Loucy (cell line): ENCODE measurements around the gene WASF2.
"Not testable (repeated sequence)": the region's sequence is repeated elsewhere in the genome, so short reads cannot be mapped to it uniquely, and the experiment has no call there.

ENCODE experiments used
- H2AFZ ChIP-seq: fragments of 200-600 bp; sonication (generic); 2 replicates; pipeline ENCODE4 v1.6.0; 2016; ENCODE audit warnings: antibody characterized with exemption, mild to moderate bottlenecking, low read length, moderate library complexity
- H3F3A ChIP-seq: fragments of 200-600 bp; 2 replicates; pipeline ENCODE4 v1.6.0; 2016; ENCODE audit warnings: antibody characterized with exemption, low read depth, mild to moderate bottlenecking
- H3K27me3 ChIP-seq: fragments of 200-600 bp; sonication (generic); 2 replicates; pipeline ENCODE4 v1.6.1; 2014; ENCODE audit warnings: low read length, mild to moderate bottlenecking; ENCODE audit not compliant: insufficient read depth, poor library complexity, severe bottlenecking
- H3K36me3 ChIP-seq: fragments of 200-600 bp; sonication (generic); 2 replicates; pipeline ENCODE4 v1.6.1; 2016; ENCODE audit warnings: low read length; ENCODE audit not compliant: insufficient read depth
- H3K4me1 ChIP-seq: fragments of 200-600 bp; sonication (generic); 2 replicates; pipeline ENCODE4 v1.5.1; 2014; ENCODE audit warnings: low read length, mild to moderate bottlenecking; ENCODE audit not compliant: insufficient read depth, poor library complexity, severe bottlenecking
- H3K4me2 ChIP-seq: fragments of 200-600 bp; sonication (generic); 2 replicates; pipeline ENCODE4 v1.6.0; 2014; ENCODE audit warnings: antibody characterized with exemption, low read length, low read depth, mild to moderate bottlenecking; ENCODE audit not compliant: poor library complexity, severe bottlenecking
- H3K4me3 ChIP-seq: fragments of 200-600 bp; sonication (generic); 2 replicates; pipeline ENCODE4 v1.5.1; 2014; ENCODE audit warnings: low read length, mild to moderate bottlenecking, mixed read lengths; ENCODE audit not compliant: poor library complexity, severe bottlenecking
- H3K79me2 ChIP-seq: fragments of 200-600 bp; sonication (generic); 2 replicates; pipeline ENCODE4 v1.6.1; 2014; ENCODE audit warnings: low read length; ENCODE audit not compliant: insufficient read depth
- H3K9ac ChIP-seq: fragments of 200-600 bp; sonication (generic); 2 replicates; pipeline ENCODE4 v1.6.0; 2014; ENCODE audit warnings: mild to moderate bottlenecking, low read depth, low read length, moderate library complexity; ENCODE audit not compliant: poor library complexity, severe bottlenecking
- H3K9me2 ChIP-seq: fragments of 200-600 bp; sonication (generic); replicated peaks from 2 replicates; pipeline ENCODE4 v1.6.1; 2016; ENCODE audit warnings: low read depth, low read length, mixed read lengths
- H3K9me3 ChIP-seq: fragments of 200-600 bp; sonication (generic); 2 replicates; pipeline ENCODE4 v1.6.1; 2014; ENCODE audit warnings: mild to moderate bottlenecking, antibody characterized with exemption, low read length, low read depth; ENCODE audit not compliant: insufficient read depth
- H4K20me1 ChIP-seq: fragments of 200-600 bp; sonication (generic); 2 replicates; pipeline ENCODE4 v1.6.0; 2014; ENCODE audit warnings: antibody characterized with exemption, low read length, mild to moderate bottlenecking; ENCODE audit not compliant: insufficient read depth, poor library complexity, severe bottlenecking
- EZH2phosphoT487 ChIP-seq: fragments of 200-600 bp; IDR thresholded peaks from 2 replicates; pipeline ENCODE4 v1.6.1; 2018; ENCODE audit warnings: antibody characterized with exemption, mild to moderate bottlenecking, moderate library complexity, borderline replicate concordance
- TF ChIP-seq, protein P1 (sequence below): fragments of 200-600 bp; sonication (generic); conservative IDR thresholded peaks from 2 replicates; pipeline ENCODE4 v1.5.1; 2014; ENCODE audit warnings: mild to moderate bottlenecking, antibody characterized with exemption, low read length

WASF2 gene

DNA sequence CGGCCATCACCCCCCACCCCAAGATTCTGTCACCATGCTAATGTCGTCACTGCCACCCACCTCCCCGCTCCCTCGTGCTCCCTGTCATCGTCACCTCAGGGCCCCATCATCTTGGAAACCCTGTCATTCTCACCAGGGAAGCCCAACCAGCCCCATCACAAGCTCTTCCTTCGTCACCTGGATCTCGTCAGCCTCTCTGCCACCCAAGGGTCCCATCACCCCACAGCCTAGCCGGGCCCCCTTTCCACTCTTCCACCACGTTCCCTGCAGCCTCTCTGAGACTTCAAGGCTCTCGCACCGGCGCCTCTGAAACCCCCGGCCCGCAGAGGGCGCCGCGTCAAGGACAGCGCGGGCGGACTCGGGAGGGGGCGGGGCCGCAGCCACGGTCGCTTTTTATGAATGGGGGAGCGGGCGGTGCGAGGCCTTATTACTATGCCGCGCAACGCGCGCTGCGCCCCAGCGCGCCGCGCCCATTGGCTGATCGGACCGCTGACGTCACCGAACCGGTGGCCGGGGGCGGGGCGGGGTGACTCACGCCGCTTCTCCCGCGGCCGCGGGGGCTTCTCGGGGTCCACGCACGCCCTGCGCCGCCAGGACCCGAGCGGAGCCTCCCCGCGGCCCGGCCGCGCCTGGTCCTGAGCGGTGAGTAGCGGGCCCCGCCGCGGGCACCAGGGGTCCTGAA, 97.7 kb downstream of the WASF2 start, which contains the start of gene GPR3:
Gene GPR3 (plus strand): TSS at position 527 of the 682 bp plus-strand sequence. CDS start 1,177 bp downstream, outside the sequence.
- Histone ChIP-seq H3F3A (no peaks in the 10 kb centered on the region), H3K27me3 (no peaks in the 10 kb centered on the region), H3K4me3 (peak within 1 kb of the TSS; percentile 72), H2AFZ (0 out of 2 replicates have a peak within 1 kb of the TSS, but pooled peaks have one; percentile 51), H3K4me2 (peak within 1 kb of the TSS; percentile 89), H3K9ac (peak within 1 kb of the TSS; percentile 61), H3K9me3 (no peaks in the 10 kb centered on the region), H3K9me2 (no peaks in the 10 kb centered on the region), H4K20me1 (no peaks in the 10 kb centered on the region), H3K79me2 (no peaks in the 10 kb centered on the region), H3K4me1 (peaks cover 11% of the 10 kb centered on the region), H3K36me3 (no peaks in the 10 kb centered on the region)
- no peak for TF ChIP-seq EZH2phosphoT487
- TF ChIP-seq, protein P1, sequence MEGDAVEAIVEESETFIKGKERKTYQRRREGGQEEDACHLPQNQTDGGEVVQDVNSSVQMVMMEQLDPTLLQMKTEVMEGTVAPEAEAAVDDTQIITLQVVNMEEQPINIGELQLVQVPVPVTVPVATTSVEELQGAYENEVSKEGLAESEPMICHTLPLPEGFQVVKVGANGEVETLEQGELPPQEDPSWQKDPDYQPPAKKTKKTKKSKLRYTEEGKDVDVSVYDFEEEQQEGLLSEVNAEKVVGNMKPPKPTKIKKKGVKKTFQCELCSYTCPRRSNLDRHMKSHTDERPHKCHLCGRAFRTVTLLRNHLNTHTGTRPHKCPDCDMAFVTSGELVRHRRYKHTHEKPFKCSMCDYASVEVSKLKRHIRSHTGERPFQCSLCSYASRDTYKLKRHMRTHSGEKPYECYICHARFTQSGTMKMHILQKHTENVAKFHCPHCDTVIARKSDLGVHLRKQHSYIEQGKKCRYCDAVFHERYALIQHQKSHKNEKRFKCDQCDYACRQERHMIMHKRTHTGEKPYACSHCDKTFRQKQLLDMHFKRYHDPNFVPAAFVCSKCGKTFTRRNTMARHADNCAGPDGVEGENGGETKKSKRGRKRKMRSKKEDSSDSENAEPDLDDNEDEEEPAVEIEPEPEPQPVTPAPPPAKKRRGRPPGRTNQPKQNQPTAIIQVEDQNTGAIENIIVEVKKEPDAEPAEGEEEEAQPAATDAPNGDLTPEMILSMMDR = peak; percentile 59

DNA sequence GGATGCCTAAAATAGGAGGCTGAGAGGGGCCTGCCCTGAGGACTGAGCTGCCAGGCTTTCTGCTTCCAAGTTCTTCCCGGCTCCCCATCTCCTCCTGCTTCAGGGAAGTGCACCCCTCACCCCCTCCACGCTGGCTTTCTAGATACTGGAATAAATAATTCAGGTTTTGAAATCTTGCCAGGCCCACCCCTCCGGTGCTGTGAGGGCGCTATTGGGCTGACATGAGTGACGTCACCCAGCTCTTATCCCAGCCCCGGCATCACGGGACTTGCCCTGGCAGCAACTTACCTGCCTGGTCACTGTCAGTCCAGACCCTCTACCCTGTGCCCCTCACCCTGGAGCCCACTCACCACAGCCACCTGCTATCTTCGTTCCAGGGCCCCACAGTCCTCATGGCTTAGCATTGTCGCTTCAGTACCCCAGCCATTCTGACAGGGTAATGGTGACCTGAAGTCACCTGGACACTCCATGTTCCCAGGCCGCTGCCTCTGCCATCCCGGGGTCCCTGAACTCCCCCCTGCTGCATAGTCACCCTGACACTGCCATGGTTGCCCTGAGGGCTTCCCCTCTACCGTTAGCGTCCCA, 98.4 kb downstream of the WASF2 start:
- Histone ChIP-seq H3K9me3 (no peaks in the 10 kb centered on the region), H3K4me1 (peaks cover 11% of the 10 kb centered on the region), H3K36me3 (no peaks in the 10 kb centered on the region), H4K20me1 (no peaks in the 10 kb centered on the region), H3K4me2 (peak overlapping the region; percentile 89), H2AFZ (no peak overlapping the region), H3K9me2 (no peaks in the 10 kb centered on the region), H3K79me2 (no peaks in the 10 kb centered on the region), H3K9ac (no peak overlapping the region), H3K4me3 (peak overlapping the region; percentile 72), H3F3A (no peaks in the 10 kb centered on the region), H3K27me3 (no peaks in the 10 kb centered on the region)
- TF ChIP-seq, protein P1 = no peak
- TF ChIP-seq EZH2phosphoT487 = no peak

DNA sequence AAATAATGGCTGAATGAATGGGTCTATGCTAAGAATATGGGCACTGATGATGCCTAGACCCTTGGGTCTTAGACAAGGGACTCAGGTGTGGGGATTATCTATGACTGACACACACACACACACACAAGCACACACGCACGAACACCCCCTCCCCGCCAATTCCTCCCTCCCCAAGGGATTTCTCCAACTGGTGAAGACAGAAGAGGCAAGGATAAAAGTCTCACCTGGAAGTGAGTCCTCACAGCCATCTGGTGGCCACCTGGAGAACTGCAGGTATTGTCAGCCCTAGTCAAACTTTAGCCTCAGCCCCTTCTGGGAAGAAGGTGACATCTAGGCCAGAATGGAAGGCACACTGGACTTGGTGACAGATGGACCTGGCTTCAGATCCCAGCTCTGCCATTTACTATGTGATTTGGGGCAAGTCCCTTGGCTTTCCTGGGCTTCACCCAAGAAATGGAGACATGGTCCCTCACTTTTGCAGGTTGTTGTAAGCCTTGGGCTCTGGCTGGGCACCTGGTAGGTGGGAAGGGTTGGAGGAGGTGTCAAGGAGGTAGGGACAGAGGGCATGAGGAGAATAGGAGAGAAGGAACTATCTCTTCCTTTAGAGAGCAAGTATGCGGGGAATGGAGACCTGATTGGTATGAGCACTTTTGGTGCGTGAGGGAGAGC, 101.5 kb downstream of the WASF2 start:
- TF ChIP-seq, protein P1 = peak; percentile 97
- TF ChIP-seq EZH2phosphoT487 = no peak
- Histone ChIP-seq H3K9me2 (no peaks in the 10 kb centered on the region), H3K9ac (no peak overlapping the region), H4K20me1 (no peaks in the 10 kb centered on the region), H3K4me3 (no peak overlapping the region), H2AFZ (no peak overlapping the region), H3K79me2 (no peaks in the 10 kb centered on the region), H3K9me3 (no peaks in the 10 kb centered on the region), H3F3A (no peaks in the 10 kb centered on the region), H3K4me1 (peaks cover 11% of the 10 kb centered on the region), H3K4me2 (no peak overlapping the region), H3K36me3 (no peaks in the 10 kb centered on the region), H3K27me3 (no peaks in the 10 kb centered on the region)

DNA sequence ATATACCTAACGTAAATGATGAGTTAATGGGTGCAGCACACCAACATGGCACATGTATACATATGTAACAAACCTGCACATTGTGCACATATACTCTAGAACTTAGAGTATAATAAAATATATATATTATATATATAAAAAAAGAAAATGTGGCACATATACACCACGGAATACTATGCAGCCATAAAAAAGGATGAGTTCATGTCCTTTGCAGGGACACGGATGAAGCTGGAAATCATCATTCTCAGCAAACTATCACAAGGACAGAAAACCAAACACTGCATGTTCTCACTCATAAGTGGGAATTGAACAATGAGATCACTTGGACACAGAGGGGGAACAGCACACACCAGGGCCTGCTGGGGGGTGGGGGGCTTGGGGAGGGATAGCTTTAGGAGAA, 105.2 kb downstream of the WASF2 start:
- not testable (repeated sequence) for H3K27me3 ChIP-seq, H4K20me1 ChIP-seq

More for the DNA sequence above, 105.2 kb downstream of the WASF2 start:
- H3K79me2 ChIP-seq, H3K9me2 ChIP-seq, H3K4me1 ChIP-seq, H3K36me3 ChIP-seq, H3K9ac ChIP-seq, H3F3A ChIP-seq, H3K4me2 ChIP-seq, H3K4me3 ChIP-seq, H3K9me3 ChIP-seq, H2AFZ ChIP-seq: not testable (repeated sequence)
